OCI-LY1 (cell line): ENCODE data around the gene PDZD11.

Experiments
- H2AFZ ChIP-seq: fragments of 200-600 bp; sonication (generic), shearing (Covaris generic); 2 replicates; pipeline ENCODE4 v1.6.0; 2014; ENCODE audit warnings: antibody characterized with exemption, mild to moderate bottlenecking, low read length
- H3F3A ChIP-seq: fragments of 200-600 bp; sonication (generic), shearing (Covaris generic); 2 replicates; pipeline ENCODE4 v1.6.0; 2014; ENCODE audit warnings: mild to moderate bottlenecking, antibody characterized with exemption, low read length, moderate library complexity; ENCODE audit not compliant: insufficient read depth
- H3K27ac ChIP-seq: fragments of 200-600 bp; sonication (generic); 2 replicates; pipeline ENCODE4 v1.5.1; 2014; ENCODE audit warnings: low read length, mixed run types, mild to moderate bottlenecking, low read depth; ENCODE audit not compliant: poor library complexity, severe bottlenecking
- H3K27me3 ChIP-seq: fragments of 200-600 bp; sonication (generic); 2 replicates; pipeline ENCODE4 v1.6.0; 2014; ENCODE audit warnings: antibody characterized with exemption, mild to moderate bottlenecking, low read length, moderate library complexity; ENCODE audit not compliant: insufficient read depth
- H3K36me3 ChIP-seq: fragments of 200-600 bp; sonication (generic); 2 replicates; pipeline ENCODE4 v1.6.1; 2014; ENCODE audit warnings: mild to moderate bottlenecking, antibody characterized with exemption, low read length, moderate library complexity, mixed read lengths; ENCODE audit not compliant: insufficient read depth
- H3K4me1 ChIP-seq: fragments of 200-600 bp; sonication (generic); 2 replicates; pipeline ENCODE4 v1.5.1; 2014; ENCODE audit warnings: mild to moderate bottlenecking, low read length, moderate library complexity; ENCODE audit not compliant: insufficient read depth, severe bottlenecking
- H3K4me2 ChIP-seq: fragments of 200-600 bp; sonication (generic), shearing (Covaris generic); 2 replicates; pipeline ENCODE4 v1.6.1; 2014; ENCODE audit warnings: low read length
- H3K4me3 ChIP-seq: fragments of 200-600 bp; sonication (generic); 2 replicates; pipeline ENCODE4 v1.5.1; 2014; ENCODE audit warnings: low read length, low read depth, mild to moderate bottlenecking, mixed read lengths; ENCODE audit not compliant: poor library complexity, severe bottlenecking
- H3K79me2 ChIP-seq: fragments of 200-600 bp; shearing (Covaris generic); 2 replicates; pipeline ENCODE4 v1.6.1; 2016; ENCODE audit warnings: mixed run types, low read length, mixed read lengths; ENCODE audit not compliant: insufficient read depth
- H3K9ac ChIP-seq: fragments of 200-600 bp; sonication (generic), shearing (Covaris generic); 2 replicates; pipeline ENCODE4 v1.6.1; 2014; ENCODE audit warnings: mild to moderate bottlenecking, low read length, mixed read lengths
- H3K9me2 ChIP-seq: fragments of 200-600 bp; sonication (generic), shearing (Covaris generic); 2 replicates; pipeline ENCODE4 v1.6.1; 2014; ENCODE audit warnings: low read depth, mild to moderate bottlenecking, low read length, mixed read lengths
- H3K9me3 ChIP-seq: fragments of 200-600 bp; shearing (Covaris generic); 2 replicates; pipeline ENCODE4 v1.6.1; 2014; ENCODE audit warnings: low read length, mixed read lengths
- H4K20me1 ChIP-seq: fragments of 200-600 bp; sonication (generic), shearing (Covaris generic); 2 replicates; pipeline ENCODE4 v1.6.0; 2016; ENCODE audit warnings: mild to moderate bottlenecking, low read length; ENCODE audit not compliant: insufficient read depth
- CTCF ChIP-seq: fragments of 200-600 bp; sonication (generic), shearing (Covaris generic); IDR thresholded peaks from 2 replicates; pipeline ENCODE4 v1.5.1; 2017; ENCODE audit warnings: mild to moderate bottlenecking, antibody characterized with exemption, low read length, moderate library complexity, mixed read lengths
- EZH2 ChIP-seq: fragments of 200-600 bp; sonication (generic), shearing (Covaris generic); IDR thresholded peaks from 2 replicates; pipeline ENCODE4 v1.8.0; 2017; ENCODE audit warnings: borderline replicate concordance, mixed run types, mild to moderate bottlenecking, antibody characterized with exemption, low read length, moderate library complexity, mixed read lengths

PDZD11 gene

GRCh38 chrX:70254909-70255308, 34.8 kb downstream of the PDZD11 start:
- Histone ChIP-seq H3K79me2 (no peaks in the 10 kb centered on the region), H3K4me3 (no peak overlapping the region), H3K27ac (no peak overlapping the region), H4K20me1 (no peaks in the 10 kb centered on the region), H3K4me2 (no peak overlapping the region), H3K9me2 (no peaks in the 10 kb centered on the region), H3F3A (no peaks in the 10 kb centered on the region), H3K9ac (no peak overlapping the region), H2AFZ (no peak overlapping the region), H3K9me3 (no peaks in the 10 kb centered on the region), H3K27me3 (no peaks in the 10 kb centered on the region), H3K36me3 (no peaks in the 10 kb centered on the region), H3K4me1 (no peaks in the 10 kb centered on the region)
- TF ChIP-seq CTCF (no peak), EZH2 (no peak)

GRCh38 chrX:70254063-70254400, 35.7 kb downstream of the PDZD11 start:
- no peaks in the 10 kb centered on the region for H3F3A ChIP-seq
- no peak overlapping the region for H3K4me2 ChIP-seq
- H3K4me1 ChIP-seq, result no peaks in the 10 kb centered on the region
- H3K9me3 ChIP-seq, result no peaks in the 10 kb centered on the region
- no peak overlapping the region for H3K9ac ChIP-seq
- TF ChIP-seq EZH2 (no peak), CTCF (no peak)
- no peaks in the 10 kb centered on the region for H3K9me2 ChIP-seq
- H3K36me3 ChIP-seq, result no peaks in the 10 kb centered on the region
- no peak overlapping the region for H3K4me3 ChIP-seq
- H3K27ac ChIP-seq, result no peak overlapping the region
- no peaks in the 10 kb centered on the region for H3K79me2 ChIP-seq
- H2AFZ ChIP-seq, result no peak overlapping the region
- H3K27me3 ChIP-seq, result no peaks in the 10 kb centered on the region
- H4K20me1 ChIP-seq, result no peaks in the 10 kb centered on the region

- H3K27ac ChIP-seq, result no peak overlapping the region
Measured at GRCh38 chrX:70253377-70254062, 36.2 kb downstream of the PDZD11 start.

More at GRCh38 chrX:70253377-70254062, 36.2 kb downstream of the PDZD11 start:
- no peaks in the 10 kb centered on the region for H3K79me2 ChIP-seq
- no peaks in the 10 kb centered on the region for H3K9me2 ChIP-seq
- H3K9me3 ChIP-seq, result no peaks in the 10 kb centered on the region
- H4K20me1 ChIP-seq, result no peaks in the 10 kb centered on the region
- no peak overlapping the region for H3K4me3 ChIP-seq
- H3K4me2 ChIP-seq, result no peak overlapping the region
- H3K36me3 ChIP-seq, result no peaks in the 10 kb centered on the region
- H3F3A ChIP-seq, result no peaks in the 10 kb centered on the region
- H3K4me1 ChIP-seq, result no peaks in the 10 kb centered on the region
- TF ChIP-seq CTCF (no peak), EZH2 (no peak)
- H3K9ac ChIP-seq, result no peak overlapping the region
- H2AFZ ChIP-seq, result no peak overlapping the region
- H3K27me3 ChIP-seq, result no peaks in the 10 kb centered on the region
